Stimulated activated CD4-positive, alpha-beta T cell treated with anti-CD3 and anti-CD28 coated beads, Interleukin-1b, Interleukin-23, amount 100 ng/mL, for 4 hours (primary cell): Measurements from ENCODE around the gene ADCY6.
"Not testable (repeated sequence)": the region's sequence is repeated elsewhere in the genome, so short reads cannot be mapped to it uniquely, and the experiment has no call there.

ENCODE experiments used
- DNase-seq, 2 donors: peaks; one replicate each; pipeline ENCODE4 v3.0.0-alpha.2; 2020; ENCODE audit warnings: low read depth in 2 of 2

Gene ADCY6

DNA sequence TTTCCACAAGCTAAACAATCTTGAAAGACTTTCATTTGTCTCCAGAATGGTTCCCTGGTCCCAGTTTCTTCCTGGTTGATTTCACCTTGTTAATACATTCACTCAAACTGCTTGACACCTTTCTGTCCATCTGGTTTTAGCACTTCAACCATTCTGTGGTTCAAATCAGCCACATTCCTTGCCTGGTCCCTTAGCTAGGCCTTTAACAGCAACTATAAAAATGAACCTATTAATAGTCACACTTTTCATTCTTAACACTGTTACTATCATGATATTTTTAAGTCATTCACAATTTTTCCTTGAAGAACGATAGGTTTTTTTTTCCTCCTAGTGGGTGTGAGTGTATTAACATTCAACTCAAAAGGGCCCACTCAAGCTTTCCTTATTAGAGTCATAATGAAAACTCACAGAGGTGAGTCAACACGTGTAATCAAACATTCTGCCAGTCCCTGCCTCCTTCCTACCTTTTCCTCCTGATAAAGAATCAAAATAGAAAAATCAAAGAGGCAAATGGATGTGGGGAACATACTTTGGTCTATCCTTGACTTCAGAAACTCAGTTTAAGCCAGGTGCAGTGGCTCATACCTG lies 38.0 kb downstream of the ADCY6 start:
- DNase-seq = no peak

DNA sequence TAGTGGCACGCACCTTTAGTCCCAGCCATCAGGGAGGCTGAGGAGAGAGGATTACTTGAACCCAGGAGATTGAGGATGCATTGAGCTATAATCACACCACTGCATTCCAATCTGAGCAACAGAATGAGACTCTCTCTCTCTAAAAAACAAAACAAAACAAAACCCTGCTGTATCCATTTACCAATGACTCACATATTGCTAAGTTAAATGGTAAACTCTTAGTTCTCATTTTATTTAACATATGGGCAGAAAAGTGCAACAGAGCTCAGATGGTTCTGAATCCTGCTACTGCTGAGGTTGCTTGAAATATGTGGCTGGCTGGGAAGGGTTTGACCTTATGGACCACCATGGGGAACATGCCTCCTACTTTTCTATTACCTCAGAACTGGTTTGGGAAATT lies 38.7 kb downstream of the ADCY6 start:
- DNase-seq = no peak

DNA sequence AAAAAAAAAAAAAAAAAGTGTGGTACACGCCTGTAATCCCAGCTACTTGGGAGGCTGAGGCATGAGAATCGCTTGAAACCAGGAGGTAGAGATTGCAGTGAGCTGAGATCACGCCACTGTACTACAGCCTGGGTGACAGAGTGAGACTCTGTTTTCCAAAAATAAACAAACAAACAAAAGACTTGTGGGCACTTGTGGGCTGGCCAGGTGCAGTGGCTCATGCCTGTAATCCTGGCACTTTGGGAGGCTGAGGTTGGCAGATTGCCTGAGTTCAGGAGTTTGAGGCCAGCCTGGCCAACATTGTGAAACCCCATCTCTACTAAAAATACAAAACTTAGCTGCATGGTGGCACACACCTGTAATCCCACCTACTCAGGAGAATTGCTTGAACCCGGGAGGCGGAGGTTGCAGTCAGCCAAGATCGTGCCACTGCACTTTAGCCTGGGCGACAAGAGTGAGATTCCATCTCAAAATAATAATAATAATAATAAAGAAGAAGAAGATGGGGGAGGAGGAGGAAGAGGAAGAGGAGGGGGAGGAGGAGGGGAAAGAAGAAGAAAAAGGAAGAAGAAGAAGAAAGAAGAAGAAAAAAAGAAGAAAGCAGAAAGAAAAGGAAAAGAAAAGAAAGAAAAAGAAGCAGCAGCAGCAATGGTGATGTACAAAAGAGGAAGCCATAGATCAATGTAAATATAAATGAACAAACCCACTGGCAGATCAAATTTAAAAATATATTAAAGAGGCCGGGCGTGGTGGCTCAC lies 44.5 kb downstream of the ADCY6 start:
- DNase-seq = no peak

DNA sequence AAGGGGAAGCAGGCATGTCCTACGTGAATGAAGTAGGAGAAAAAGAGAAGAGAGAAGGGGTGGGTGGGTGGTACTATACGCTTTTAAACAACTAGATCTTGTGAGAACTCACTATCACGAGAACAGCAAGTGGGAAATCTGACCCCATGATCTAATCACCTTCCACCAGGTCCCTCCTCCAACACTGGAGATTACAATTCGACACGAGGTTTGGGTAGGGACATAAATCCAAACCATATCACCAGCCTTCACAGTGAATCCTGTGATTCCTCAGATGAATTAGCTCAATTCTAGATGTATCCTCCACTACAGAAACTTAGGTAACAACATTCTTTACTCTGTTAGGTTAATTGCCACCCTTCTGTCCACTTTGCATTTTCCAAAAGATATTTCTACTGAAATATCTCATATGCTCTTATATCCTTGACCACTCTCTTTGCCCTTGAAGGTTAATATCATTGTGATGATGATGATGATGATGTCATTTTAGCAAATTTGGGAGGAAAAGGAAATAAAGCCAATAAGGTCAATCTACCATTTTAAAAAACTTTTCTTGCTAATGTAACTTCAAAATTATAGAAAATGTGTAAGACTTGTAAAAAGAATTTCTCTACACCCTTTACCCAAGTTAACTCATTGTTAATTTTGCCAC lies 49.1 kb downstream of the ADCY6 start:
- DNase-seq = no peak

DNA sequence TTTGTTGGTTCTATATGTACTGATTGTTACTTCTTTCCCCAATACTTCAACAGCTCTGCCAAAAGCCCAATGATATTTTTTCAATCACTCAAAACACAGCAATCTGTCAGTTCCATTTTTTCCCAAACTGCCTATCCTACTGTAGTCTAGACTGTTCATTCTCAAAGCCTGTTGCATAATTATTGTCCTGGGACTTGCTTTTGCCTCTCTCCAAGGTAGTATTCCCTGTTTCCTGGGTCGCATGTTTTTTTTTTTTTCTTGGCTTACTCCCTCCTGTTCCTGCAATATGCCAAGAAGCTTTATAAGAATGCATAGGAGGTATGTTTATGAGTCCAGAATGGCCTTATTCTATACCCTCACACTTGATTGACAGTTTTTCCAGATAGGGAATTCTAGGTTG lies 52.4 kb downstream of the ADCY6 start:
- no peak for DNase-seq

DNA sequence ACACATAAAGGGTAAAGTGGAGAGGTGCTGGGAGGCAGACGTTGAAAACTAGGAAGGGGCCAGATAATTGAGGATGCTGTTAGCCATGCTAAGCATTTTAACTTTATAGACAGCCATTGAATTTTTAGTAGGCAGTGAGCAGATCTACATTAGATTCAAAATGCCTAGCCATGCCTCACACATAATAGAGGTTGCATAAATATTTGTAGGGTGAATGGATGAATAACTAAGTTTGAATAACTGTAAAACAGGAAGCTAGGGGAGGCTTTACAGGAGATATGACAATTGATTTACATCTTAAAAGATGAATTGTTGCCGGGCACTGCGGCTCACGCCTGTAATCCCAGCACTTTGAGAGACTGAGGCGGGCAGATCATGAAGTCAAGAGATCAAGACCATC lies 60.1 kb downstream of the ADCY6 start:
- DNase-seq = no peak

DNA sequence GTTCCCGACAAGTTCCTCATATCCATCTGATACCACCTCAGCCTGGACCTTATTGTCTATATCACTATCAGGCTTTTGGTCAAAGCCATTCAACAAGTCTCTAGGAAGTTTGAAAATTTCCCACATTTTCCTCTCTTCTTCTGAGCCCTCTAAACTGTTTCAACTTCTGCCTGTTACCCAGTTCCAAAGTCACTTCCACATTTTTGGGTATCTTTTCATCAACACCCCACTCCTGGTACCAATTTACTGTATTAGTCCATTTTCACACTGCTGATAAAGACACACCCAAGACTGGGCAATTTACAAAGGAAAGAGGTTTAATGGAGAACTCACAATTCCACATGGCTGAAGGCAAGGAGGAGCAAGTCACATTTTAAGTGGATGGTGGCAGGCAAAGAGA lies 68.2 kb downstream of the ADCY6 start:
- DNase-seq = not testable (repeated sequence)

DNA sequence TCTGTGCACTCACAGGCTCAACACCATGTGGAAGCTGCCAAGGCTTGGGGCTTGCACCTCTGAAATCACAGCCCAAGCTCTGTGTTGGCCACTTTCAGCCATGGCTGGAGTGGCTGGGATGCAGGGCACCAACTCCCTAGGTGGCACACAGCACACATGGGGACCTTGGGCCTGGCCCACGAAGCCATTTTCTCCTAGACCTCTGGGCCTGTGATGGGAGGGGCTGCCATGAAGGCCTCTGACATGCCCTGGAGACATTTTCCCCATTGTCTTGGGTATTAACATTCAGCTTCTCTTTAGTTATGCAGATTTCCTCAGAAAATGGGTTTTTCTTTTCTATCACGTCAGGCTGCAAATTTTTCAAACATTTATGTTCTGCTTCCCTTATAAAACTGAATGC lies 68.7 kb downstream of the ADCY6 start:
- not testable (repeated sequence) for DNase-seq

DNA sequence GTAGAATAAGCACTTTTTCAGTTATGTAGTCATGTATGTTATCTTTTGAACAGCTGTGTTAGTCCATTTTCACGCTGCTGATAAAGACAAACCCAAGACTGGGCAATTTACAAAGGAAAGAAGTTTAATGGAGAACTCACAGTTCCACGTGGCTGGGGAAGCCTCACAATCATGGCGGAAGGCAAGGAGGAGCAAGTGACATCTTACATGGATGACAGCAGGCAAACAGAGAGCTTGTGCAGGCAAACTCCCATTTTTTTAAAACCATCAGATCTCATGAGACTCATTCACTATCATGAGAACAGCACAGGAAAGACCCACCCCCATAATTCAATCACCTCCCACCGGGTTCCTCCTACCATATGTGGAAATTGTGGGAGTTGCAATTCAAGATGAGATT lies 69.9 kb downstream of the ADCY6 start:
- not testable (repeated sequence) for DNase-seq

DNA sequence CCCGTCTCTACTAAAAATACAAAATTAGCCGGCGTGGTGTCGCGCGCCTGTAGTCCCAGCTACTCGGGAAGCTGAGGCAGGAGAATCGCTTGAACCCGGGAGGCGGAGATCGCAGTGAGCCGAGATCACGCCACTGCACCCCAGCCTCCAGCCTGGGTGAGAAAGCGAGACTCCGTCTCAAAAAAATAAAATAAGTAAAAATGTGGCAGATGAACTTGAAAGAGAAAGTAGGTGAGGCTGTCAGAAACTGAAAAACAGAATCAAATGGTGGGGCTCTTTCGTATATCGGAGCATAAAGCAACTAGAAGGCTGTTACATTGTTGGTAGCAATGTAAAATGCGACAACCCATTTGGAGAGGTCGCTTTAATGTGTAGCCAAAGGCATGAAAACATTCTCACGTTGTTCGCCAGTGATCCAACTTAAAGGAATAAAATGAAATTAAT lies 71.6 kb downstream of the ADCY6 start:
- DNase-seq = no peak

DNA sequence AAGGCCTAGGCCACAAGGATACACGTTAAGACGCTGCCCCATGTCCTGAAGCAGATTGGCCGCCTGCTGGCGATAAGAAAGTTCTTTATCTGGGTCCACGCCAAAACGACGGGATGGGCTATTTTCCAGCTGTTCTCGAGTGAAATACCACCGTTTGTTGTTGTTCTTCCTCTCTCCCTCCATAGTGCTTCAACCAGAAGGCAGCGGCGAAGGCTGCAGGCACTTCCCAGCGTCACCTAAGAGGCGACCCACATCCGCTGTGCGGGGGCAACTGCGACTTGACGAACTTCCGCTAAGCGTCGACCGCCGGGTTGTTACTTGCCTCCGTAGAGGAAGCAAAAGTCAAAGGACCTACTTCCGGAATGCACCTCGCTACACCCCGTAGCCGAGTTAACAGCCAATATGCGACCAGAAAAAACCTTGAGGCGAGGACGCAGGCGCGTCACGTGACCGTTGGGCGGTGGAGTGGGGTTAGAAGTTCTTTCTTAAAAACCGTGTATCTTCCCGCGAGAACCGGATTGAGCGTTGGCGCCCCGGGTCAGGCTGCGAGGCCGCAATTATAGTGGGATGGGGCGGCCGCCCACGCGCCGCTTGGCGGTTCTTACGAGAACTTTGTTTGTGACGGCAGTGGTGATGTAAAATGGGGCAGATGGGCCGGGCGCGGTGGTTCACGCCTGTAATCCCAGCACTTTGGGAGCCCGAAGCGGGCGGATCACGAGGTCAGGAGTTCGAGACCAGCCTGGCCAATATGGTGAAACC lies 72.2 kb downstream of the ADCY6 start, which contains the start of gene CCNT1:
CCNT1 (minus strand) TSS at position 215 of the 759 bp plus-strand sequence; CDS start at position 183, 32 bp downstream.
- peak; percentile 96 to 99 for DNase-seq
